HG03159 (cell line): Measurements from ENCODE around the gene CAD.

Experiments used
- ATAC-seq: cut with Tn5 transposase; IDR thresholded peaks from one replicate; pipeline ENCODE4 v1.9.1; 2021; ENCODE audit warnings: mild to moderate bottlenecking, moderate library complexity; ENCODE audit not compliant: unreplicated experiment

CAD gene

DNA sequence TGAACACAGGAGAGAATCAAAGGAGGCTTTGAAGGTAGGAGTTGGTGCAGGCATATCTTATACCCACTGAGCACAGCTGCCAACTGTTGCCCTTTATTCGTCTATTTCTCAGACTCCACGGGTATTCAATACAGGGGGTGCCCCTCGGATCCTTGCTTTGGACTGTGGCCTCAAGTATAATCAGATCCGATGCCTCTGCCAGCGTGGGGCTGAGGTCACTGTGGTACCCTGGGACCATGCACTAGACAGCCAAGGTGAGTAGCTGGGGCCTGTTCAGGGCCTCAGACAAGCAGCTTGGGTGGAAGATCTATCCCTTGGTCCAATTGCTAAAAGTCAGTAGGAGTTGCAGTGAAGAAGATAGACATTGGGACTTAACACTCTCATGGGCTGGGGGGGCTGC, 5.2 kb downstream of the CAD start:
- no peak for ATAC-seq

DNA sequence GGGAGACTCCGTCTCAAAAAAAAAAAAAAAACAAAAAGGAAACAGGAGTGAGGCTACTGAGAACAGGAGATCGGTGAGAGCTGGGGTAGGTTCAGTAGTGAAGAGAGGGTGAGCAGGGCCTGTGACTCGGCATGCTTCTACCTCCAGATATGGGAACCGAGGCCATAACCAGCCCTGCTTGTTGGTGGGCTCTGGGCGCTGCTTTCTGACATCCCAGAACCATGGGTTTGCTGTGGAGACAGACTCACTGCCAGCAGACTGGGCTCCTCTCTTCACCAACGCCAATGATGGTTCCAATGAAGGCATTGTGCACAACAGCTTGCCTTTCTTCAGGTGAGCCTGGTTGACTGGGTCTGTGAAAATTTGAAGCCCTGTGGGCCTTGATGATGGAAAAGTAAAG, 6.2 kb downstream of the CAD start:
- ATAC-seq: no peak

DNA sequence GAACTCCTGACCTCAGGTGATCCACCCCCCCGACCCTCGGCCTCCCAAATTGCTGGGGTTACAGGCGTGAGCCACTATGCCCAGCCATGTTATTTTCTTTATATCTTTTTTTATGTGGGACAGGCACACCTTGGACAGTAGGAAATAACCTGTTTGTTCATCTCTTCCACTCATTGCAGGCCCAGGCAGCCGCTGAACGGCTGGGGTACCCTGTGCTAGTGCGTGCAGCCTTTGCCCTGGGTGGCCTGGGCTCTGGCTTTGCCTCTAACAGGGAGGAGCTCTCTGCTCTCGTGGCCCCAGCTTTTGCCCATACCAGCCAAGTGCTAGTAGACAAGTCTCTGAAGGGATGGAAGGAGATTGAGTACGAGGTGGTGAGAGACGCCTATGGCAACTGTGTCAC, 8.4 kb downstream of the CAD start:
- no peak for ATAC-seq

DNA sequence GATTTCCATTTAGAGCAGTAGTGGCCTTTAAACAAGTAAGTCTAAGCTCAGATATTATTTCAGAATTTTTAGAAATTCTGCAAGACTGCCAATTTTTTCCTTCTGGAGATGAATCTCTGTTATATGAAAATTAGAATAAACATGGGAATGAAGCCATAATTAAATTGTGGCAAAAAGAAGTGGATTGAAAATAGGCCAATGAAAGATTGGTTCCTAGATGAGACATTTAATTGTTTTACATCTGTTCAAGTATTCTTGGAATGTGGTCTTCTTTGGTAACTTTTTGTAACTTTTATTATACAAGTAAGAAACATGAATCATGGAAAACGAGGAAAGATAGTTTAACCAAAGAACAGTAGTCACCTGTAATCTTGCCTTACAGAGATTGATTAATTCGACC, 10.3 kb downstream of the CAD start:
- ATAC-seq: no peak

DNA sequence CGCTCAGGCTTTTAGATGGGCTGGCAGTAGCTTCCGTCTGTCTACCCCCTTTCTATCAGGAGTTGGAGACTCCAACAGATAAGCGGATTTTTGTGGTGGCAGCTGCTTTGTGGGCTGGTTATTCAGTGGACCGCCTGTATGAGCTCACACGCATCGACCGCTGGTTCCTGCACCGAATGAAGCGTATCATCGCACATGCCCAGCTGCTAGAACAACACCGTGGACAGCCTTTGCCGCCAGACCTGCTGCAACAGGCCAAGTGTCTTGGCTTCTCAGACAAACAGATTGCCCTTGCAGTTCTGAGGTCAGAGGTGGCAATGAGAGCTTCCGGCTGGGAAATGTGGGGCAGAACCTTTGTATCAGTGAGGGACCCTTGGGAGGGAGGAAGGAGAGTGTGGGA, 14.8 kb downstream of the CAD start:
- ATAC-seq: no peak

DNA sequence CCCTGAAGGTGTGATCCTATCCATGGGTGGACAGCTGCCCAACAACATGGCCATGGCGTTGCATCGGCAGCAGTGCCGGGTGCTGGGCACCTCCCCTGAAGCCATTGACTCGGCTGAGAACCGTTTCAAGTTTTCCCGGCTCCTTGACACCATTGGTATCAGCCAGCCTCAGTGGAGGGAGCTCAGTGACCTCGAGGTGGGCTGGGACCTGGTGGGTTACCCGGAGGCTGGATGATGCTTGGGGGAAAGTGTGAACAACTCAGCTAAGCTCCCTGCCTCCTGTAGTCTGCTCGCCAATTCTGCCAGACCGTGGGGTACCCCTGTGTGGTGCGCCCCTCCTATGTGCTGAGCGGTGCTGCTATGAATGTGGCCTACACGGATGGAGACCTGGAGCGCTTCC, 16.2 kb downstream of the CAD start:
- ATAC-seq: no peak

DNA sequence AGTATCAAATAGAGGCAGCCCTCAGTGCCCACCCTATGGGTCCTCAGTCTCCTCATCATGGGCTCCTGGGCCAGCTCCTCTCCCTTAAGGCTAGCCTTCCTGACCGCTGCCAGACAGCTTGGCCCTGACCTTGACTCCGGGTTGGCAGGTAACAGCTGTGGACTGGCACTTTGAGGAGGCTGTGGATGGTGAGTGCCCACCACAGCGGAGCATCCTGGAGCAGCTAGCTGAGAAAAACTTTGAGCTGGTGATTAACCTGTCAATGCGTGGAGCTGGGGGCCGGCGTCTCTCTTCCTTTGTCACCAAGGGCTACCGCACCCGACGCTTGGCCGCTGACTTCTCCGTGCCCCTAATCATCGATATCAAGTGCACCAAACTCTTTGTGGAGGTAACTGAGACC, 19.0 kb downstream of the CAD start:
- ATAC-seq: no peak

DNA sequence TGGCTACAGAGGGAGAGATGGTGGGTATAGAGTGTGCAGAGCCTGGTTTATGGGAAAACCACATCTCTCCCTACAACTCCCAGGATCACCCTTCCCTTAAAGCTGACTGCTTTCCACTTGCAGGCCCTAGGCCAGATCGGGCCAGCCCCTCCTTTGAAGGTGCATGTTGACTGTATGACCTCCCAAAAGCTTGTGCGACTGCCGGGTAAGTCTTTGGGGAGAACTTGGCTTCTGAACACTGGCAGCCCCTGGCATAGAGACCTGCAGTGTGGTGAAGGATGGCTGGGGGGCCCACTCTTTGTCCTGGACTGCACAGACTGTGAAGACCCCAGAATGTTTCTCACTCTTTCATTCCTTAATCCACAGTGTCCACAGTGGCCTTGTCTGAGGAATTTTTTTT, 19.5 kb downstream of the CAD start:
- ATAC-seq: no peak

DNA sequence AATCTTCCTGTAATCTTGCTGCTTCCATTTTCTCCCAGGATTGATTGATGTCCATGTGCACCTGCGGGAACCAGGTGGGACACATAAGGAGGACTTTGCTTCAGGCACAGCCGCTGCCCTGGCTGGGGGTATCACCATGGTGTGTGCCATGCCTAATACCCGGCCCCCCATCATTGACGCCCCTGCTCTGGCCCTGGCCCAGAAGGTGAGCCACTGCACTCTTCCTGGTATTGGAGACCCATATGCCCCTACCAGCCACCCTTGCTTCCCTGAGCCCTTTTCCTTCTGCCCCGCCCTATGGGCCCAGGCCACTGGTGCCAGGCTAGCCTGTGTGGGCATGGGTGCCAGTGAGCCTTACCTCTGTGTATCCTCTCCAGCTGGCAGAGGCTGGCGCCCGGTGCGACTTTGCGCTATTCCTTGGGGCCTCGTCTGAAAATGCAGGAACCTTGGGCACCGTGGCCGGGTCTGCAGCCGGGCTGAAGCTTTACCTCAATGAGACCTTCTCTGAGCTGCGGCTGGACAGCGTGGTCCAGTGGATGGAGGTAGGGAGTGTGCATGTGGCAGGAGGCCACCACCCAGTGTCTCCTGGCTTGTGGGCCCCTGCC, 20.3 kb downstream of the CAD start:
- ATAC-seq: no peak

DNA sequence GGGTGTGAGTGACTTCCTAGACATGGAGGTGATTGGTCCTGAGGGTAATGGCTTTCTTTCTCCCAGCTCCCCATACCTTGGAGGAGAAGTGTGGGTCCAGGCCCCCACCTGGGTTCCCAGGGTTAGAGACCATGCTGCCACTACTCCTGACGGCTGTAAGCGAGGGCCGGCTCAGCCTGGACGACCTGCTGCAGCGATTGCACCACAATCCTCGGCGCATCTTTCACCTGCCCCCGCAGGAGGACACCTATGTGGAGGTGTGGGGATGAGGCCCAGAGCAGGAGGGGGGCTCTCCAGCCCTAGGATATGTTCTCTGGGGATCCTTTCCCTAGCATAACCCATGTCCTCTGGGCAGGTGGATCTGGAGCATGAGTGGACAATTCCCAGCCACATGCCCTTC, 21.8 kb downstream of the CAD start:
- no peak for ATAC-seq

DNA sequence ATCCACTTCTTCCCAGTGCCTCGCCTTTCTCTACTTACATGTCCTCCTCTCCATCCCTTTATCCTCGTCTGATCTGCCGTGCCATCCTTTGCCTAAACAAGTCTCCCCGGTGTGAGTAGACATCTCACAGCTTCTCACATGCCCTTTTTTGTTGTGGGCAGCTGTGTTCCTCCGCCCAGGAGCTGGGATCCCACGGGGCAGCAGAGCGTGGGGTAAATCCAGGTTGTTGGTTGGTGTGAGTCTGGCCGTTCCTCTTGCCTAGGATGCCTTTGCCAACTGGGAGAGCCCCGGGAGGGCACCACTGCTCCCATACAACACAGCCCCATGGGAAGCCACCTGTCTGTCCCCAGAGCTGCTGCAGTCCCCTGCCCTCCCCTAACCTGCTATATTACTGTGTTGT, 23.2 kb downstream of the CAD start:
- no peak for ATAC-seq

DNA sequence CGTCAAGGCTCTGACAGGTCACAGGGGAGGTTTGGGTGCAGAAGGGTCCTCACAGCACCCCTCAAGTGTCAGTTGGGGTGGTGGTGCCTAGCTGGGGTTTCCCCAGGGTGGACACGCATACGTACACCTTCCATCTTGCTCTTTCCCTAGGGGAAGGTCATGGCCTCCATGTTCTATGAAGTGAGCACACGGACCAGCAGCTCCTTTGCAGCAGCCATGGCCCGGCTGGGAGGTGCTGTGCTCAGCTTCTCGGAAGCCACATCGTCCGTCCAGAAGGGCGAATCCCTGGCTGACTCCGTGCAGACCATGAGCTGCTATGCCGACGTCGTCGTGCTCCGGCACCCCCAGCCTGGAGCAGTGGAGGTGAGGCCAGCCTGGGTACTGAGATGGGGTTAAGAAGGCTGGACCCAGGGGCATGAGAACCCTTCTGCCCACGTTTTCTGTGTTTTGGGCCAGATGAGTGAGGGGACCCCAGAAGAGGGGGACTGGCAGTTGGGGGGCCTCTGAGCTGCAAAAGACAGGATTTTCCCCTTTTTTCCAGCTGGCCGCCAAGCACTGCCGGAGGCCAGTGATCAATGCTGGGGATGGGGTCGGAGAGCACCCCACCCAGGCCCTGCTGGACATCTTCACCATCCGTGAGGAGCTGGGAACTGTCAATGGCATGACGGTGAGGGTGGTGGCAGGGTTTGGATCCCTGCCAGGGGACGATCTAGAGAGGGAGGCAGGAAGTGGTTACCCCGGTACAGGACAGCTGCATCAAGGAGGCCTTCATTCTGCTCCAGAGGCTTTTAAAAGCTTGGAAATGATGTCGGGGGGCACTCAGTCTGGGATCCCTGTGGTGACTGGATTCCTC, 24.8 kb downstream of the CAD start:
- no peak for ATAC-seq

DNA sequence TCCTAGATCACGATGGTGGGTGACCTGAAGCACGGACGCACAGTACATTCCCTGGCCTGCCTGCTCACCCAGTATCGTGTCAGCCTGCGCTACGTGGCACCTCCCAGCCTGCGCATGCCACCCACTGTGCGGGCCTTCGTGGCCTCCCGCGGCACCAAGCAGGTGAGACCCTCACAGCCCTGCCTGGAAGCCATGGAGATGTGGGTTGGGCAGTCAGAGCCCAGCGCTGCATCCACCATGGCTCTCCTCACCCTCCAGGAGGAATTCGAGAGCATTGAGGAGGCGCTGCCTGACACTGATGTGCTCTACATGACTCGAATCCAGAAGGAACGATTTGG, 25.4 kb downstream of the CAD start:
- no peak for ATAC-seq

DNA sequence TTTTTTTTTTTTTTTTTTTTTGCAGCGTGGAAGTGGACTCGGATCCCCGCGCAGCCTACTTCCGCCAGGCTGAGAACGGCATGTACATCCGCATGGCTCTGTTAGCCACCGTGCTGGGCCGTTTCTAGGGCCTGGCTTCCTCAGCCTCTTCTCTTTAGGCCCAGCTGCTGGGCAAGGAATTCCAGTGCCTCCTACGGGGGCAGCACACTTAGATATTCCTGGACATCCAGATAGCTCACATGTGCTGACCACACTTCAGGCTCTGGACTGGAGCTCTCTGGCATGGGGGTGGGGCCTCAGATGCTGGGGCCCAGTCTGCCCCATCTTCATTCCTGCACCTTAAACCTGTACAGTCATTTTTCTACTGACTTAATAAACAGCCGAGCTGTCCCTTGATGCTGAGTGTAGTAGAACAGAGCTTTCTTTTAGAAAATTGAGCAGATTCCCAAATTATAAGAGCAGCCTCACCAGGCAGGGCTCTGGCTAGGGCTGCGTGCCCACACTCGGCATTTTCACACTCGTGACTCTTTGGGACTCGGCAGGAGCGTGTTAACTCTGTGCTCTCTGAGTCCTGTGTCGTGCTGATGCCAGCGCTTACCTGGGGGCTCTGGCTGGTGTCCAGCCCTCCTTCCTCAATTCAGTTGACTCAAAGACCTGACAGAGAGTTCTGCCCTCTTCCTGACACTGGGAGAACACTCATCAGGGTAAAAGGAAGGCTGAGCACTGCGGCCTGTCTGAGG, 26.4 kb downstream of the CAD start:
- no peak for ATAC-seq

DNA sequence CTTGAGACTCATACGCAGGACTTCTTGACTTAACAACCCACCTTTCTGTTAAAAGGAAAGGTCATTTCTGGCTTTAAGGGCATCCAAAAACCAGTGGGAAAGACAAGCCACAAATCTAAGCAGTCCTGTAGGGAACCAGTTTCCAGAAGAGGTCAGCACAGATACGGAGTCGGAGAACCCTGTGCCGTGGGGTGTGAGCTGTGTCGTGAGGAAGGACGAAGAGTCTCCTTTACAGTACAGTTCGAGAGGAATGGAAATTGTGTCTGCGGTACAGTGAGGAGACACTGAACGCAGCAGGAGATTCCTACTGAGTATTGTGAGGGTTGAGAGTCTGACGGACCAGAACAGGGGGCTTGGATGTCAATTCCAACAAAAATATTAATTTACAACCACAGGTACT, 27.9 kb downstream of the CAD start:
- ATAC-seq: no peak

DNA sequence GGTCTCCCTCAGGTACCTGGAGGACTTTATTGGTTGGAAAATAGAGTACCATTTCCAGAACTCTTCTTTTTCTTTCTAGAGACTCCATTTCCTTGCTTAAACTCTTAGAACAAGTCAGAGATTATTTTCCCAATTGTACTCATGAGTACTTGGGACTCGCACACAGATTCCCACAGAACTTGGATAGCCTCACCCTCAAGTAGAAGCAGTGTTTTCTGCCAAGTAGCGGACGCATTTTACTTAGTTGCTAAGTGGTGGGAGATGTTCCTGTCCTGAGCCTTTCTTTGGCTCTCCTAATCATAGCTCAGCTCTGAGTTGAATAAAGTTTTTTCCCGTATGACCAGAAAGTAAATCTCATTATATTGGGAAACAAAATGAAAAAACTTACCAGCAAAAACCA, 28.5 kb downstream of the CAD start:
- ATAC-seq: no peak

DNA sequence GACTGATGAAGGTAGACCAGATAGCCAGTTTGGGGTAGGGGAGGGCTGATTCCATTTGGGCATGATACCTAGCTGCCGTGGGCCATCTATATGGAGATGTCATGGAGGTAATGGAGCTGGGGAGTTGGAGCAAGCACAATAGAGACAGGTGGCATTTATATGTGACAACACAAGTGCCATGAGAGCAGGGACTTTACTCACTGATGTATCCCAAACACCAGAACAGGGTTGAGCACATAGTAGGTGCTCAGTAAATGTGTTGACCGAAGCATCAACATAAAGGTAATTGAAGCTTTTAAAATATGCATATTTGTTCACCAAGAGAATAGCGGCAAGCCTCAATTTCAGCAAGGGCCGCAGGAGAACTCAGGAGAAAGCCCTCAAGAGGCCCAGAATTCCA, 30.7 kb downstream of the CAD start:
- no peak for ATAC-seq

DNA sequence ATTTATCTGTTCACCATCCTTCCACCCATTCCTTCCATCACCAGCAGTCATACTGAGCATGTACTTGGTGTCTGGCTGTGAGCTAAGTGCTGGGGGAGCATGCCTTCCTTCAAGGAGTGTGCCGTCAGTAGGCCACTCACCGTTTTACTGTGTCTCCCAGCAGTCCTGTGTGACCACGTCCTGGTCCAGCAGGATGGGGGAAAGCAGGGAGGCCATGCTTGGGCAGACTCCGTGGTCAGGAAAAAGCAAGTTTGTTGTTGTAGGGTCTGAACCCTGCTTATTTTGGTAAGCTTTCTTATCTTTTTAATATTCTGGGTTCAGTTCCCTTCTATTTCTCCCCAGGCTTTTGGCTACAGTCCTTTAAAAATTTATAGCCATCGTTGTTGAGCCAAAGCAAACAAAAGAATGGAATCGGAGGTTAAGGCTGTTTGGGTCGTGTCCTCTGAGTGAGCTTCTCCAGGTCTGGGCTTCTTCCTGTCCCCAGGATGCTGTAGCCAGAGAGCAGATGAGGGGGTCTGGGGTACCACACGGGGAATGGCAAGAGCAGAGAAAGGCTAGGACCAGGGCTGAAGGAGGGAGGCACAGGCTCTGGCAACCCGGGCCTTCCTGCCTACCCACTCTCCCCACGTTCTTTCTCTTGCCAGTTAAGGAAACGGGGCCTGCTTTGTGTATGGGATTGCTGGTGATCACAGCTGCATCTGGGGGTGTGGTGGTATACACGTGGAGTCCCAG, 32.2 kb downstream of the CAD start:
- no peak for ATAC-seq

DNA sequence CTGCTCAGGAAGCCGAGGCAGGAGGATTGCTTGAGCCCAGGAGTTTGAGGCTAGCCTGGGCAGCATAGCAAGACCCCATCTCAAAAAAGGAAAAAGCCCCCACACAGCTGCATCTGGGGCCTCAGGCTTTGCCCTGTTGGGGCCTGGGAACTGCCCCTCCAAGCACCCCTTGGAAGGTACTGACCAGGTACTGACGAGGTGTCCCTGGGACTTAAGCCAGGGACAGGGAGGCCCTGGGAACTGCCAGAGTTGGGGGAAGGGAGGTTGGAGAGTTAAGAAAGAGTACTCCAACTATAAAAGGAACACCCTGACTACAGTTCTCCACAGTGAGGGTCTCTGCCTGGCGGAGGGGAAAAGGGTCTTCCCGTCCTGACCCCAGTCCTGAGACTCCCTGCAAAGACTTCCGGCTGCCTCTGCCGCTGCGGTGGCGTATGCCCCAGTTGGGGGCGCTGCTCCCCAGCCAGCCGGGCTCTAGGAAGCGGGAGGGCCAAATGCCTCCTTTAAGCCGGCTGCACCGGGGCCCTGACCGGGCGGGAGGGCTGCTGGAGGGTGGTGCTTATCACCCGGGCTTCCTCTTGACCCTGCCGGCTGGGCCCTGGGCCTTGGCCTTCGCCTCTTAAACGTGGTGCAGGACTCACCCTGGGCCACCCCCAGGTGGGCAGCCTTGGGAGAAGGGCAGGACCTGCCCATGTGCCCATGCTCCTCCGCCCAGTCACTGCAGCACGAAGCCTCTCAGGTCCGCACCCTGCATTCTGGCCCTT, 32.9 kb downstream of the CAD start:
- ATAC-seq: no peak

DNA sequence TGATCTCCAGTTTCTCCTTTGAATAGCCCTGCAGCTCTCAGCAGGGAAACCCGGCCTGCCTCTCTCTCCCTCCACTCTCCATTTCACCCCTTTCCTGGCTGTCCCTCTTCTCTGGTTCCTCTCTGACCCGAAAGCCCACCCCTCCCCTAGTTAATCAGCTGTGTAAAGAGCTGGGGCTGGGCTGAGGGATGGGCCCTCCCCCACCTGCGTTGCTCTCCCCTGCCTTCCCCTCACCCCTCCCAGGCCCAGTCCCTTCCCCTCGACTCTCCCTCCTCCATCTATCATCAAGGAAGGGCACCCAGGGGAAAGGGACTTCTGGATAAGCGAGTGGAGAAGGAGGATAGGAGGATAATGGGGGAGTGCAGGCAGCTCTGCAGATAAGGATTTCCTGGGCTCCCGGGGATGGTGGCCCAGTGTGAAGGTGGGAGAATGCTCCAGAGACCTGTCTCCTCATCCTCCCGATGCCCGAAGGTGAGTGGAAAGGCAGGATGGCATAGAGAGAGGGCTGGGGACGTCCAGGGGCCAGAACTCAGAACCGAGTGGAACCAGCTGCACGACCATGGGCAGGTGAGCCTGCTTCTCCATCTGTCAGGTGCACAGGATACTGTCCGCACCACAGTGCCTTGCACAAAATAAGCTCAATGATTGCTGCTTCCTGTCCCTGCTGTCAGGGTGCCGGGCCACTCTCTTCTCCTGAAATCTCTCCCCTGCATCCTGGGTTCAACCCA, 33.6 kb downstream of the CAD start:
- ATAC-seq: no peak
